Loucy (cell line): ENCODE measurements around the gene MICAL3.

Source experiments
- H2AFZ ChIP-seq: fragments of 200-600 bp; sonication (generic); 2 replicates; pipeline ENCODE4 v1.6.0; 2016; ENCODE audit warnings: antibody characterized with exemption, mild to moderate bottlenecking, low read length, moderate library complexity
- H3F3A ChIP-seq: fragments of 200-600 bp; 2 replicates; pipeline ENCODE4 v1.6.0; 2016; ENCODE audit warnings: antibody characterized with exemption, low read depth, mild to moderate bottlenecking
- H3K27me3 ChIP-seq: fragments of 200-600 bp; sonication (generic); 2 replicates; pipeline ENCODE4 v1.6.1; 2014; ENCODE audit warnings: low read length, mild to moderate bottlenecking; ENCODE audit not compliant: insufficient read depth, poor library complexity, severe bottlenecking
- H3K36me3 ChIP-seq: fragments of 200-600 bp; sonication (generic); 2 replicates; pipeline ENCODE4 v1.6.1; 2016; ENCODE audit warnings: low read length; ENCODE audit not compliant: insufficient read depth
- H3K4me1 ChIP-seq: fragments of 200-600 bp; sonication (generic); 2 replicates; pipeline ENCODE4 v1.5.1; 2014; ENCODE audit warnings: low read length, mild to moderate bottlenecking; ENCODE audit not compliant: insufficient read depth, poor library complexity, severe bottlenecking
- H3K4me2 ChIP-seq: fragments of 200-600 bp; sonication (generic); 2 replicates; pipeline ENCODE4 v1.6.0; 2014; ENCODE audit warnings: antibody characterized with exemption, low read length, low read depth, mild to moderate bottlenecking; ENCODE audit not compliant: poor library complexity, severe bottlenecking
- H3K4me3 ChIP-seq: fragments of 200-600 bp; sonication (generic); 2 replicates; pipeline ENCODE4 v1.5.1; 2014; ENCODE audit warnings: low read length, mild to moderate bottlenecking, mixed read lengths; ENCODE audit not compliant: poor library complexity, severe bottlenecking
- H3K79me2 ChIP-seq: fragments of 200-600 bp; sonication (generic); 2 replicates; pipeline ENCODE4 v1.6.1; 2014; ENCODE audit warnings: low read length; ENCODE audit not compliant: insufficient read depth
- H3K9ac ChIP-seq: fragments of 200-600 bp; sonication (generic); 2 replicates; pipeline ENCODE4 v1.6.0; 2014; ENCODE audit warnings: mild to moderate bottlenecking, low read depth, low read length, moderate library complexity; ENCODE audit not compliant: poor library complexity, severe bottlenecking
- H3K9me2 ChIP-seq: fragments of 200-600 bp; sonication (generic); replicated peaks from 2 replicates; pipeline ENCODE4 v1.6.1; 2016; ENCODE audit warnings: low read depth, low read length, mixed read lengths
- H3K9me3 ChIP-seq: fragments of 200-600 bp; sonication (generic); 2 replicates; pipeline ENCODE4 v1.6.1; 2014; ENCODE audit warnings: mild to moderate bottlenecking, antibody characterized with exemption, low read length, low read depth; ENCODE audit not compliant: insufficient read depth
- H4K20me1 ChIP-seq: fragments of 200-600 bp; sonication (generic); 2 replicates; pipeline ENCODE4 v1.6.0; 2014; ENCODE audit warnings: antibody characterized with exemption, low read length, mild to moderate bottlenecking; ENCODE audit not compliant: insufficient read depth, poor library complexity, severe bottlenecking
- EZH2phosphoT487 ChIP-seq: fragments of 200-600 bp; IDR thresholded peaks from 2 replicates; pipeline ENCODE4 v1.6.1; 2018; ENCODE audit warnings: antibody characterized with exemption, mild to moderate bottlenecking, moderate library complexity, borderline replicate concordance
- TF ChIP-seq, protein P1 (sequence below): fragments of 200-600 bp; sonication (generic); conservative IDR thresholded peaks from 2 replicates; pipeline ENCODE4 v1.5.1; 2014; ENCODE audit warnings: mild to moderate bottlenecking, antibody characterized with exemption, low read length

The MICAL3 gene

DNA sequence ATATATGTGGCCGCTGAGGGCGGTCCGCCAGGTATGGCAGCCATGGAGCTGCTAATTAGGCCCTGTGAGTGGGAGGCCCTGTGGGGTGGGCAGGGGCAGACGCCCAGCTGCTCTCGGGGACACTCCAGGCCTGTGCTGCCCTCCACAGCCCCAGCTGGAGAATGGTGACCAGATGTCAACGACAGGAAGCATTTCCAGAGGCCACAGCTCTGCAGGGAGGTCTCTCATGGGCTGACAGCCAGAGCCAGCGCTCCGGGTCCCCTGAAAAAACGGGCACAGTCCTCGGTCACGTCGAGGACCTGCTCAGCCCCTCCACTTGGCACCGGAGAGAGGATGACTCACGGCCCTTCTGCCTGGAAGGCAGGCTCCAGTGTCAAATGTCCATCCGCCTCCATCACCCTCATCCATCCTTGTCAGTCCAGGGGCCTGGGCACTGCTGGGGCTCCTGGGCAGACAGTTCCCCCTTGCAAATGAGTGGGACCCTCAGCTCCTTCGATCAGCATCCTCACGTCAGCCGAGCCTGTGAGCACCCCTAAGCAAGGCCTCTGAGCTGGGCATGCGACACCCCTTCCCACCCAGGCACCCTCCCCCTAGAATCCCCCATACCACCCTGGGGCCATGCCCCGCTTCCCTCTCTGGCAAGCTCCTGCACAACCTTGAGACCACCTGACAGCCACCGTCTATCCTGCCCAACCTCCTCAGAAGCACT, 252.0 kb downstream of the MICAL3 start:
- peak overlapping the region; percentile 94 for H3K4me2 ChIP-seq
- H4K20me1 ChIP-seq, result peaks cover 48% of the 10 kb centered on the region
- peaks cover 73% of the 10 kb centered on the region for H3K4me1 ChIP-seq
- H3K79me2 ChIP-seq, result peaks cover 90% of the 10 kb centered on the region
- no peaks in the 10 kb centered on the region; the same call in 1 of the 2 replicates for H3F3A ChIP-seq
- no peaks in the 10 kb centered on the region for H3K9me3 ChIP-seq
- no peaks in the 10 kb centered on the region for H3K36me3 ChIP-seq
- peak overlapping the region; percentile 79 for H3K4me3 ChIP-seq
- no peak for TF ChIP-seq EZH2phosphoT487
- TF ChIP-seq, protein P1, sequence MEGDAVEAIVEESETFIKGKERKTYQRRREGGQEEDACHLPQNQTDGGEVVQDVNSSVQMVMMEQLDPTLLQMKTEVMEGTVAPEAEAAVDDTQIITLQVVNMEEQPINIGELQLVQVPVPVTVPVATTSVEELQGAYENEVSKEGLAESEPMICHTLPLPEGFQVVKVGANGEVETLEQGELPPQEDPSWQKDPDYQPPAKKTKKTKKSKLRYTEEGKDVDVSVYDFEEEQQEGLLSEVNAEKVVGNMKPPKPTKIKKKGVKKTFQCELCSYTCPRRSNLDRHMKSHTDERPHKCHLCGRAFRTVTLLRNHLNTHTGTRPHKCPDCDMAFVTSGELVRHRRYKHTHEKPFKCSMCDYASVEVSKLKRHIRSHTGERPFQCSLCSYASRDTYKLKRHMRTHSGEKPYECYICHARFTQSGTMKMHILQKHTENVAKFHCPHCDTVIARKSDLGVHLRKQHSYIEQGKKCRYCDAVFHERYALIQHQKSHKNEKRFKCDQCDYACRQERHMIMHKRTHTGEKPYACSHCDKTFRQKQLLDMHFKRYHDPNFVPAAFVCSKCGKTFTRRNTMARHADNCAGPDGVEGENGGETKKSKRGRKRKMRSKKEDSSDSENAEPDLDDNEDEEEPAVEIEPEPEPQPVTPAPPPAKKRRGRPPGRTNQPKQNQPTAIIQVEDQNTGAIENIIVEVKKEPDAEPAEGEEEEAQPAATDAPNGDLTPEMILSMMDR, result no peak
- H3K9ac ChIP-seq, result peak overlapping the region; percentile 95
- no peak overlapping the region for H2AFZ ChIP-seq
- no peaks in the 10 kb centered on the region for H3K9me2 ChIP-seq
- H3K27me3 ChIP-seq, result no peaks in the 10 kb centered on the region

DNA sequence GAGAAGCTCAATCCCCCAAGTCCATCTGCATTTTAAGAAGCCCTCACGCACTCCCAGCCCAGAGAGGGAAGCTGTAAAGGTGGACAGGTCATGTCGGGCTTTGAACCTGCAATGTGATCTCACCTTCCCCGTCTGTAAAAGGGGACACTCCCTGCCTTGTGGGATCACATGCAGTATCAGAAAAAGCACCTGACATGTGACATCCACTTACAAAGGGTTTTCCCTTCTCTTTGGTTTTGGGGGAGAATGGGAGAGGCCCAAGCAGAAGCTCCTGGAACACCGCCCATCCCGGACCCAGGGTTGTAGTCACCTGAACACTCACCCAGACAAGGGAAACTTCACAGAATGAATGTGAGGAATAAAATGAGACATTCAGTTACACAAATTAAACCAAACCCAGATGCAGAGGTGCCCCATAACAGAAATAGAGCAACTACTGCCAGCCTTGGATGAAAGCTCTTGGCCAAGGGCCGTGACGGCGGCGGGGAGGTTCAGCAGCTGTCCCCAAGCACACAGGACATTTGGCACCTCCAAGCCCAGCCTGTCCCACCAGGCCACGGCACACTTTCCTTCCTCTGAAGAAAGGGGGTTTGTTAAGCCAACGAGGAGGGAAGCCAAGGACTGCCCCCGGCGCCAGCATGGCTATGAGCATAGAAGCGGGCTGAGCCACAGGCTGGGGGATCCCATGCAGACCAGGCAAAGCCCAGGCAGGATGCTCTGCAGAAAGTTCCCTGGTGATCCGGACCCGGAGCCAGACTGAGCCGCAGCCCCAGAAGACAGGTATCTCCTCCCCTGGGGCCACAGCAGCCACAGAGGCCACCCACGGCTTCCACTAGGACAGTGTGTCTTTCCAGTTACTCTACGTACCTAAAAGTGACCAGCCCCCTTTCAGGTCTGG, 253.9 kb downstream of the MICAL3 start:
- peak overlapping the region; percentile 29 for H3K9ac ChIP-seq
- H3K79me2 ChIP-seq, result peaks cover 95% of the 10 kb centered on the region
- no peak overlapping the region for H2AFZ ChIP-seq
- H3K27me3 ChIP-seq, result no peaks in the 10 kb centered on the region
- no peaks in the 10 kb centered on the region; the same call in 1 of the 2 replicates for H3F3A ChIP-seq
- peak overlapping the region; percentile 45 for H3K4me3 ChIP-seq
- peak overlapping the region; percentile 94 for H3K4me2 ChIP-seq
- H3K36me3 ChIP-seq, result no peaks in the 10 kb centered on the region
- H3K4me1 ChIP-seq, result peaks cover 62% of the 10 kb centered on the region
- H4K20me1 ChIP-seq, result peaks cover 57% of the 10 kb centered on the region
- TF ChIP-seq, protein P1, result no peak
- no peak for TF ChIP-seq EZH2phosphoT487
- no peaks in the 10 kb centered on the region for H3K9me3 ChIP-seq
- H3K9me2 ChIP-seq, result no peaks in the 10 kb centered on the region

DNA sequence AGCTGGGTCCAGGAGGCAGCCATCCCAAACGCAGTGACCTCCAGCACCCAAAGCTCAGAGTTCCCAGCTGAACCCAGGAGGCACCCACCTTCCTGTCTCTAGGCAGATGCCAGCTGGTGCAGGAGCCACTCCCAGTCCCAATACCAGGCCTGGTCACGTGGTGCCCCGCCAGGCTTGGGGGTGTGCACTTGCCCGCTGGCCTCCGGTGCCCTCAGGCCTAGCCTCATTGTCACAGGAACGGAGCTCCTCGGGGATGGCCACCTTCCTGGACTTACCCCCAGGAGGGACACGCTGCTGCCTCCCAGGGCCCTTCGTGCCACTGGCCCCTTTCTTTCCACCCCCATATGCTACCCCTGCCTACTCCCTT, 254.7 kb downstream of the MICAL3 start:
- Histone ChIP-seq H3K4me2 (peak overlapping the region; percentile 94), H3K9me2 (no peaks in the 10 kb centered on the region), H2AFZ (no peak overlapping the region), H3K9ac (peak overlapping the region; percentile 29), H3K27me3 (no peaks in the 10 kb centered on the region), H3K79me2 (peaks cover 95% of the 10 kb centered on the region), H3K4me3 (peak overlapping the region; percentile 34), H4K20me1 (peaks cover 64% of the 10 kb centered on the region), H3F3A (no peaks in the 10 kb centered on the region), H3K9me3 (no peaks in the 10 kb centered on the region), H3K36me3 (no peaks in the 10 kb centered on the region), H3K4me1 (peaks cover 61% of the 10 kb centered on the region)
- TF ChIP-seq, protein P1, result no peak
